HG03457 (cell line): ENCODE data around the gene LRP11.
"Not testable (repeated sequence)": the region's sequence is repeated elsewhere in the genome, so short reads cannot be mapped to it uniquely, and the experiment has no call there.

Experiments used
- ATAC-seq: cut with Tn5 transposase; IDR thresholded peaks from one replicate; pipeline ENCODE4 v1.9.1; 2021; ENCODE audit warnings: moderate number of reproducible peaks; ENCODE audit not compliant: unreplicated experiment

The LRP11 gene

DNA sequence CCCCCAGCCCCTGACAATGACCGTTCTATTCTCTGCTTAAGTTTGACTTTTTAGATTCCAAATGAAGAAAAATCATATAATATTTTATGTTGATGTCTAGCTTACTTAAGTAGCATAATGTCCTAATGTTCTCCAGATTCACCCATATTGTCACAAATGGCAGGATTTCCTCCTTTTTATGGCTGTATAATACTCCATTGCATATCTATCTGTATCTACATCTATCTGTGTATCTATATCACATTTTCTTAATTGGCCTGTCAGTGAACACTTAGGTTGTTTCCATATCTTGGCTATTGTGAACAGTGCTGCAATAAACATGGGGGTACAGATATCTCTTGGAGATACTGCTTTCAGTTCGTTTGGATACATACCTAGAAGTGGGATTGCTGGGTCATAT, 7.0 kb upstream of the LRP11 start:
- ATAC-seq: no peak

DNA sequence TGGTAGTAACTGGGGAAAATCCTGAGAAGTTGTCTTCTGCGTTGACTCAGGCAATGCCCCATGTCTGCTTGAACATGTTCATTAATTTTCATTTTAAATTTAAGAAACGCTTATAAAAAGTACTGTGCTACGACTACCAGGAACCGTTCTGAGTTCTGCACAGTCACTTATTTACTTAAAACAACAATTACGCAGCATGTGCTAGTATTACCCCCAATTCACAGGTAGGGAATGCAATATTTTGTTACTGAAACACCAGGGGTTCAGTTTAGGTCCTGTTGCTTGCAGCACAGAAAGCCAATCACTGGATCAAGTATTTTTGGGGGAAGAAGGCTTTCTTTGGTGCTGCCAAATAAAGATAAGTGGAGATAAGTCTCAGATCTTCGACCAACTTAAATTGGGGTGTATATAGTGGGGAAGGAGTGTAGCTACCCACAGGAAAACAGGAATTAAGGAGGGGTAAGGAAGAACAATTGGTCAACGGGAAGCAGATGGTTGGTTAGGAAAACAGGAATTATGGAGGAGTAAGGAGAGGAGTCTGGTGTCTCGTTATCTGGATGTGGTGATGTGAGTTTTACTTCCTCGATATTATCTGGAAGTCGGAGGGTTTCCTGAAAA, 5.2 kb upstream of the LRP11 start:
- no peak for ATAC-seq

GRCh38 chr6:149867876-149868640, 3.9 kb upstream of the LRP11 start:
- ATAC-seq: no peak

DNA sequence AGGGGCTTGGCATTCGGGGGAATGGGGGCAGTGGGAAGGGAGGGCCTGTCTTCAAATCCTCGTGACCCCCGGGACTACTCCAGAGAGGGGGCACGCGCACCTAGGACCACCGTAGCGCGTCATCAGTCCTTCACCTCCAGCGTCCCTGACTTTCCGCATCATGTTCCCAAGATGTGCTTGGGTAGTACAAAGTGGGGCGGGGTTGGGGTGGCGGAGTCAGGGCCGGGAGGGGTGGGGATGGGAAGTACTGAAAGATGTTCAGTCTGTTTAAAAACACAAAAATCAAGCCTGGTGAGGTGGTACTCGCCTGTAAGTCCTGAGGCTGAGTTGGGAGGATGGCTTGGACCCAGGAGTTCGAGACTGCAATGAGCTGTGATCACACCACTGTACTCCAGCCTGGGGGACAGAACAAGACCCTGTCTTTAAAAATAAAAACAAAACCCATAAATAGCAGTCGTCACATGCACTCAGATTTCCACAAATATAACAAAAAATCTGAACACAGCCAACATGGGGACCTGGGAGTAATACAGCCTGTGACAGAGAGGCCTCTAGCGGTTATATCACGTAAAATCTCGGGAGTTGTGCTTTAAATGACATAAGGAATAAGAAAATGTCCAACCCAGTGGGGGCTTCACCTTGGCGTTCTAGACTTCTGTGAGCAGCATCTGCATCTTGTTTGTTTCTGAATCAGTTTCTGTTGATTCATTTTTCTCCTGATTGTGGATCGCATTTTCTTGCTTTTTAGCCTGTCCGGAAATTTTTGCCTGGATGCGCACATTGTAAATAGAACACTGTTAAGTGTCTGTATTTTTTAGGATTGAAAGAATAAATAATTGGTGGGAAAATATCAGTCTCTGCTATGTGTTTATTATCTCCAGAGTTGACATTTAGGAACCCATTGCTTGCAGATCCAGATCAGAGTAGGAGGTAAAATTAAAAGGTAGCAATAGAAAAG, 698 bp upstream of the LRP11 start:
- ATAC-seq: no peak

DNA sequence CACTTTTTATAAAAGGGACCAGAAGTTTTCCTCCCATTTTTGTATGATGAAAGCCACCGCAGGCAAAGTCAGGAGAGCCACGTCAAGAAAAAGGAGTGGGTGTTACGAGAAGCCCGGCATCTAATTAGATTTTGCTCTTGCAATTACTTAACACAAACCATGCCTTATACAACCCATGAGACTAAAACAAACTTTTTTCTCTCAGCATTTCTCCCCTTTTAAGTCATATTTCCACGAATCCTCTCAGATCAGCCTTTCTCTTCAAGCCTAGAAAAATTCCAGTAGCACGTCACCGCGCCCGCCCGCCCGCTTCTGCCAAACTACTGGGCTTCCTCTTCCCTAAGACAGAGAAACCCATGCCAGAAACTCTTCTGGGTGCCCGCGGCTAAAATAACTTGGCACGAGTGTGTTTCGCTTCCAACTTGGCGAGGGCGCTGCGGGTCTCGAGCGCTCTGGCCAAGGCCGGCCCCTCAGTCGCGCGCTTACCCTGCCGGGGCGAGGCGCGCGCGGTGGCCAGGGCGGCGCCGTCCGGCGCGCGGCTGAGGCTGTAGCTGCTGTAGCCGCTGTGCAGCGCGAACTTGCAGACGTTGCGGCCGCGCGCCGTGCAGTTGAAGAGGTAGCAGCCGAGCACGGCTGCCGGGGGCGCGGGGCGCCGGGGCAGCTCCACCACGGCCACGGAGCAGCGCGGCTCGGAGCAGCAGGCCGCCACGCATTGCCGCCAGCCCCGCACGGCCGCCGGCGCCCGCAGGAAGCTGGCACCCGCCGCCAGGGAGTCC, 1.0 kb downstream of the LRP11 start:
- ATAC-seq: no peak

DNA sequence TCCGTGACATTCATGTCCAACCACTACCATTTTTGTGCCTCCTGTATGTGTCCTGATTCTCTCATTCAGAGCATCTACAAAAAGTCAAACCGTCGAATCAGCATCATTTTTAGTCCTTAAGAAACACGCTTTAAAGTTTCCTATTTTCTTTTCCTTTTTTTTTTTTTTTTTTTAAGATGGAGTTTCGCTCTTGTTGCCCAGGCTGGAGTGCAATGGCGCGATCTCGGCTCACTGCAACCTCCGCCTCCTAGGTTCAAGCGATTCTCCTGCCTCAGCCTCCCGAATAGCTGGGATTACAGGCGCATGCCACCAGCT, 1.8 kb downstream of the LRP11 start:
- ATAC-seq: not testable (repeated sequence)

DNA sequence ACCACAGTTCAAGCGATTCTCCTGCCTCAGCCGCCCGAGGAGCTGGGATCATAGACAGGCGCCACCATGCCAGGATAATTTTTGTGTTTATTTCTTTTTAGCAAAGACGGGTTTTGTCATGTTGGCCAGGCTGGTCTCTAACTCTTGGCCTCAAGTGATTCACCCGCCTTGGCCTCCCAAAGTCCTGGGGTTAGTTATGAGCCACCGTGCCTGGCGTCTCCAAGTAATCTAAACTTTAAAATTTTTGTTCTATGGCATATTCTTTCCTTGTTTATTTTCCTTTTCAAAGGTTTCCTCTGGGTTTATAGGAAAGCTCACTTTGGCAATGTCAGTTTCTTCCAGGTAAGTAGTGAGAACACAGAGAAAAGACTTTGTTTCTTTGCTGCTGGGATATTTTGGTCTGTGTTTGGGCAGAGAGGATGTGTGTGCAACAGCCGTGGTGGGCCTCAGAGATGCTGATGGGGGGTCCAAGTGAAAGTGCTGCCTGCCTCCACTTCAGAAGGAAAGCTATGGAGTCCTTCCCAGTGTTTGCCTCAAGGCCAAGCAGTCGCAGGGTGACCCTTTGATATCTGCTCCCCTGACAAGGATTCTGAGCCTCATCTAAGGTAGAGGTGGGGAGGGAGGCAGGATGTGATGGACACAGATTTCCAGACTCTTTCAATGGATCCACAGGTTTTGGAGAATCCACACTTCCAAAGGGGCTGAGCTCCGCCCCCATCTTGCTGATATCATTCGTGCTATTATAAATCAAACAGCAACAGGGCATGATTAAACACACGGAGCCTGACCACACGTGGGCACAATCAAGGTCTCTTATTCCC, 2.3 kb downstream of the LRP11 start:
- no peak for ATAC-seq

GRCh38 chr6:149860834-149861602, 3.1 kb downstream of the LRP11 start:
- ATAC-seq: no peak

DNA sequence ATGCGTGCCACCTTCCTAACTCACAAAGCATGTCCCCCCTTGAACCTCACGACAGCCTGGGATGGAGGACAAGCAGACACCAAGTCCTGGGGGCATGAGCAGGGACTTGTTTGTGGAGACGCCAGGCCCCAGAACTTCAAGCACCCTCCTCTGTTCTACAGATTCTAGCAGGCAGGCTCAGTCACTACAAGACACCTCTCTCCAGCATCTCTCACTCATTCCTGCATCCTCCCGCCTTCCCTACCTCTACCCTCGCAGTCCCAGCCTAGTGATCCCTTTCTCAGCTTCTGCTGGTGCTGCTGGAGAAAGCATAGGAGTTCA, 3.7 kb downstream of the LRP11 start:
- ATAC-seq: no peak

GRCh38 chr6:149859938-149860337, 4.2 kb downstream of the LRP11 start:
- ATAC-seq: no peak

- ATAC-seq: no peak
Measured at GRCh38 chr6:149859368-149859767, 4.8 kb downstream of the LRP11 start.

GRCh38 chr6:149857541-149857940, 6.6 kb downstream of the LRP11 start:
- no peak for ATAC-seq

GRCh38 chr6:149856256-149856994, 7.7 kb downstream of the LRP11 start:
- no peak for ATAC-seq

DNA sequence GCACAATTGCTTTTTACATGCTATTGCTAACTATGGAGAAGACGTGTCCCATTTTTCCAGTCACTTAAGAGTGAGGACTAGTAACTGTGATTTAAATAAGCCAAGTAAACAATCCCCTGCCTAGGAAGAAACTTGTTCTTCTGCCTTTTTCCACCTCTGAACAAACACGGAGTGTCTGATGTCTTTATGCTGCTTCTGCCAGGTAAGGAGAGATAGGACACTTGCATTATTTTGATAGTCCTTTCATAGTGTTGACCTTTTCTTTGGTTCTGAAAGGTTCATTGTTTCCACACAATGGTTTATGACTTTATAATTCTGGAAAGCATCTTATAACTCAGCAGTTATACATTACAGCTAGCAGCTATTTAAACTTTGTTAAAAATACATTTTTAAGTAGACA, 8.4 kb downstream of the LRP11 start:
- ATAC-seq: no peak

- ATAC-seq: no peak
Measured at GRCh38 chr6:149855040-149855654, 9.0 kb downstream of the LRP11 start.

- no peak for ATAC-seq
Measured at GRCh38 chr6:149854532-149854931, 9.6 kb downstream of the LRP11 start.

- ATAC-seq: not testable (repeated sequence)
Measured at GRCh38 chr6:149854017-149854416, 10.1 kb downstream of the LRP11 start.

DNA sequence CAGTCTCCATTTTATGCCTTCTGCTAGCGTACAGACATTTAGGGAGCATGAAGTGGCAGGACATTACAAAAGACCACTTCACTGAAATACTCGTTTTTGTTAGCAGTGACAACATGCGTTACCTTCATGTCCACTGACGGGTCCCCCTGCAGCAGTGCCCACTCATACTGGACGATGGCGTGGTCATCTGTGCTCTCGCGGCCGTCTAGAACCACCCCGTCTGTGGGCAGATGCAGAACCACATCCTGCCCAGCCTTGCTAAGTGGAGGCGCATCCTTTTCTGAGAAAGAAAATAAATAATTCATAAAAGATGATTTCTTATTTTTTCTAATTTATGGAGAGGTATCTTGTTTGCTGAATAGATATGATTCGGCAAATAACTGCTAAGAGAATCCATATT, 11.3 kb downstream of the LRP11 start:
- ATAC-seq: no peak
